ENCODE measurements around the gene CFL1.

GRCh38 chr11:65859812-65860277 is 1.9 kb upstream of the CFL1 start:
- no peak for TF ChIP-seq CTCF (IDR thresholded peaks at IDR 0.05 in 4 of 5, conservative IDR thresholded peaks at IDR 0.05 in 1 of 5)
- no peak for TF ChIP-seq POLR2A (IDR thresholded peaks at IDR 0.05)
